Measurements from ENCODE around the gene TOB2.

TOB2 gene

GRCh38 chr22:41384128-41384527 is 62.5 kb downstream of the TOB2 start:
- no peak for DNase-seq (ENCODE audit: low read depth)
